ENCODE measurements around the gene NECAB2.

The NECAB2 gene

DNA sequence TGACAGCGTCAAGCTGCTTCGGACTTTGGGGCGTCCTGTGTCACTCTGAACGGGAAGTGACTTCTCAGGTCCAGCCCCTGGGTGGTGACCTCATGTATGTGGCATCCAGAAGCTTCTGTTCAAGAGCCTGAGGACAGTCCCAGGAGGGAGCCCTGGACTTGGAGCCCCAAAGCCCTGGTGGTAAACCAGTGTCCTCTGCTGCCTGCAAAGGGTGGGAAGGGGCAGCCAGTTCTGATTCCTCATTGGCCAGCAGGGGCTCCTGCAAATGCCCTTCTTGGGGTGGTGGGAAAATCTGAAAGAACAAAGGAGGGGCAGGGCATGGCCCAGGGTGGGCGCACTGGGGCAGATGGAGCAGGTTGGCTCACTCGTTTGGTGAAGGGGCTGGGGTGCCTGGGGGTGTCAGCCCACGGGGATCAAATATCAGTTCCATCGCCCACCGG lies 13.4 kb upstream of the NECAB2 start:
- no peak overlapping the region for H3K4me3 ChIP-seq (ENCODE audit: low read depth, low read length)
- peaks cover 13% of the 10 kb centered on the region for H3K4me1 ChIP-seq
- TF ChIP-seq, protein P1, sequence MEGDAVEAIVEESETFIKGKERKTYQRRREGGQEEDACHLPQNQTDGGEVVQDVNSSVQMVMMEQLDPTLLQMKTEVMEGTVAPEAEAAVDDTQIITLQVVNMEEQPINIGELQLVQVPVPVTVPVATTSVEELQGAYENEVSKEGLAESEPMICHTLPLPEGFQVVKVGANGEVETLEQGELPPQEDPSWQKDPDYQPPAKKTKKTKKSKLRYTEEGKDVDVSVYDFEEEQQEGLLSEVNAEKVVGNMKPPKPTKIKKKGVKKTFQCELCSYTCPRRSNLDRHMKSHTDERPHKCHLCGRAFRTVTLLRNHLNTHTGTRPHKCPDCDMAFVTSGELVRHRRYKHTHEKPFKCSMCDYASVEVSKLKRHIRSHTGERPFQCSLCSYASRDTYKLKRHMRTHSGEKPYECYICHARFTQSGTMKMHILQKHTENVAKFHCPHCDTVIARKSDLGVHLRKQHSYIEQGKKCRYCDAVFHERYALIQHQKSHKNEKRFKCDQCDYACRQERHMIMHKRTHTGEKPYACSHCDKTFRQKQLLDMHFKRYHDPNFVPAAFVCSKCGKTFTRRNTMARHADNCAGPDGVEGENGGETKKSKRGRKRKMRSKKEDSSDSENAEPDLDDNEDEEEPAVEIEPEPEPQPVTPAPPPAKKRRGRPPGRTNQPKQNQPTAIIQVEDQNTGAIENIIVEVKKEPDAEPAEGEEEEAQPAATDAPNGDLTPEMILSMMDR (IDR thresholded peaks at IDR 0.05): no peak
- H3K79me2 ChIP-seq: no peaks in the 10 kb centered on the region
- no peak overlapping the region for H3K27ac ChIP-seq
- no peaks in the 10 kb centered on the region for H3K9me3 ChIP-seq (ENCODE audit: control insufficient read depth, low read length)
- peak overlapping the region; percentile 95 for H3K4me2 ChIP-seq (ENCODE audit: low read length)
- no peak overlapping the region for H2AFZ ChIP-seq
- H3K9ac ChIP-seq: no peak overlapping the region
- no peaks in the 10 kb centered on the region for H3K36me3 ChIP-seq (ENCODE audit: control insufficient read depth, insufficient read depth, low read length)
- H3K27me3 ChIP-seq (ENCODE audit: control insufficient read depth, insufficient read depth, low read length): no peaks in the 10 kb centered on the region

DNA sequence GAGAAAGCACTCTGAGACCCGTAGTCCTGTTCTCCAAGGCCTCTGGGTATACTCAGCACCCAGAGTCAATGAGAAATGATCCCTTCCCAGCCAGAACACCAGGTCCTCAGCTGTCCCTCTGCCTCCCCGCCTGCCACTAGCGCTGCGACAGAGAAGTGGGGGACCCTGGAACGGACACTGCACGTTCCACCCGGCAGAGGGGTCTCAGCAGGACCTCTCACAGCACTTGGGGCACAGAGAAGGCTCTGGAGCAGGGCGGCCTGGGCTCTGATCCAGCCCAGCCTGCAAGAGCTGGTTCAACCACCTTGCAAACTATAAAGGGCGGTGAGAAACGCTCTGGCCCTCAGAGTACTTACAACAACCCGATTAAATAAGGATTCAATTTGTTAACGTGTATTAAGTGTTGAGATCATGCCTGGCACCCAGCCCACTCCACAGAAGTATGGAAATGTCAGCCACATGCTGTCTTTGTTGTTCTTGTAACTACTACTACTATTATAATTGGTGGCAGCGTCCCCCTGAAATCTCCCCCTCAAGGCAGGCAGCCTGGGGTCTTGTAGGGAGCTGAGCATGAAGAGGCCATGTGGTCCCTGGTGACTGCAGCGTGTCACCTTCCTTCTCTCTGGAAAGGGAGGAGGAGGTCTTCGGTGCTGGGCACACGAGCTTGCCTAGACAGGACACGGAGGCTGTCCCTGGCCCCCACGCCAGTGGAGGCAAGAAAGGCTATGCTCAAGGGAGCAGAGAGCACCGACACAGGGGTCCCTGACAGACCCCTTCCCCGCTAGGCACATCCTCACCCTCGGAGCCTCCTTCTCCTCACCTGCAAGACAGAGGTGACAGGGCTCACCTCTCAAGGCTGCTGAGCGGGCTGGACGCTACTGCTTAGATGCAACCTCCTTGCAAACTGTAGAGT lies 12.6 kb upstream of the NECAB2 start:
- Histone ChIP-seq H3K9me3 (ENCODE audit: control insufficient read depth, low read length) (no peaks in the 10 kb centered on the region), H3K4me2 (ENCODE audit: low read length) (no peak overlapping the region), H3K36me3 (ENCODE audit: control insufficient read depth, insufficient read depth, low read length) (no peaks in the 10 kb centered on the region), H3K27ac (no peak overlapping the region), H3K4me3 (ENCODE audit: low read depth, low read length) (no peak overlapping the region), H3K79me2 (no peaks in the 10 kb centered on the region), H3K27me3 (ENCODE audit: control insufficient read depth, insufficient read depth, low read length) (no peaks in the 10 kb centered on the region), H3K4me1 (peaks cover 13% of the 10 kb centered on the region), H2AFZ (no peak overlapping the region), H3K9ac (no peak overlapping the region)
- TF ChIP-seq, protein P1 (IDR thresholded peaks at IDR 0.05): no peak

DNA sequence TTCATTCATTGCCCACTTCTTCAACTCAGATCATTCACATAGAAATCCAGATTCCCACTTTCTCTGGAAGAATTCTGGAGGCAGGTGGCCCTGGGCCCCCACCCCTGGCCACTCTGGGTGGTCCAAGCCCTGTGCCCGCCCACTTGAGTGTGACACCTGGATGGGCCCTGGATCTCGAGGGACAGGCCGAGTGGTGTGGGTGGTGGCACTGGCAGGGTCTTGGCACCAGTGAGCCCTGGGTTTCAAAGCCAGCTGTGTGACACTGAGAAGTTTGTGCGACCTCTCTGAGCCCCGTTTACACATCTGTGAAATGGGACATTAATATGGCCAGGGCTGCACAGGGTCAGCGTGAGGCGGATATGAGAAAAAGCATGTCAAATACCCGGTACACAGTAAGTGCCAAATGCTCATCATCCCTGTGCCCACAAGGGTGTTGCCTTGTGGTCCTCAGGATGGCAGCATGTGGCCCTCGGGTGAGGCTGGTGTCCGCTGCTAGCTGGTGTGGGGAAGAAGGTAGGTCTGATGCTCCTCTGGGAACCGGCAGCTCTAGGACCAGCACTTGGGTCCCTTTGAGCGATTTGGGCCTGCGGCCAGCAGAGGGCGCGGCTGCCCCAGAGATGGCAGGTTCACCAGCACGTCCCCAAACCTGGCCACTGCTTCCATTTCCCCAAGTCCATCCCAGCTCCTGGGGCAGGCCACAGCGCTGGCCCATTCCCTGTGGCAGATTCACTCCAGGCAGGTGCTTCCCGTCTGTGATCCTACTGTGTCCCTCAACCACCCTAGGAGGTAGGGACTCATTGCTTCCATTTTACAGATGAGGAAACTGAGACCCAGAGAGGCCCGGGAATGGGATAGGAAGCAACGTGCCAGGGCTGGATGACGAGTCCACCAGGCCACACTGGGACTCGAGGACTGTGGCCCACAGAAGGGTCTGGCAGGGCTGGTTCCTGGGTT lies 11.4 kb upstream of the NECAB2 start:
- no peak overlapping the region for H3K27ac ChIP-seq

DNA sequence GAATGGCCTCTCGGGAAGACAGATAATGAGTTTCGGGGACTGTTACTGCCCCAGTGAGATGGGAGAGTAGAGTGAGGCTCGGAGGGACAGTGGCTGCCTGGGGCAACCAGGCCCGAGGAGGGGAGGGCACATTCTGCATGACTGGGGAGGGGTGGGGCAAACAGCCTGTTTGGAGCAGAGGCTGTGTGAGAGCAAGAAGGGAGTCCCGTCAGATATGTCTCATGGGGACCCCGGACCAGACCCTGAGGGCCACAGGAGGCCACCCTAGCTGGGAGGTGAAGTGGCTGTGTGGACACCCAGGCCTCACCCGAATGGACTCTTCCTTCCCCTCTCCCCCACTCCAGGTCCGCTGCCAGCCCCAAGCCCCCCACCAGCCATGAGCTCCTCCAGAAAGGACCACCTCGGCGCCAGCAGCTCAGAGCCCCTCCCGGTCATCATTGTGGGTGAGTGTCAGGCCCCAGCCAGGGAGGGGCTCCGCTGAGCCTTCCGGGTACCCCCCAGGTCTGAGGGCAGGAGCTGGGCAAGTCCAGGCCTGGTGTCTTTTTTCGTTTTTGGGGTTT lies 10.7 kb upstream of the NECAB2 start:
- Histone ChIP-seq H3K4me3 (ENCODE audit: low read depth, low read length) (no peak overlapping the region), H3K9me3 (ENCODE audit: control insufficient read depth, low read length) (no peaks in the 10 kb centered on the region), H2AFZ (no peak overlapping the region), H3K27ac (no peak overlapping the region), H3K4me1 (peaks cover 12% of the 10 kb centered on the region), H3K4me2 (ENCODE audit: low read length) (no peak overlapping the region), H3K9ac (no peak overlapping the region), H3K79me2 (no peaks in the 10 kb centered on the region), H3K36me3 (ENCODE audit: control insufficient read depth, insufficient read depth, low read length) (no peaks in the 10 kb centered on the region), H3K27me3 (ENCODE audit: control insufficient read depth, insufficient read depth, low read length) (no peaks in the 10 kb centered on the region)
- TF ChIP-seq, protein P1 (IDR thresholded peaks at IDR 0.05): no peak

More for the DNA sequence above, 11.4 kb upstream of the NECAB2 start:
- Histone ChIP-seq H3K27me3 (ENCODE audit: control insufficient read depth, insufficient read depth, low read length) (no peaks in the 10 kb centered on the region), H3K4me1 (peaks cover 13% of the 10 kb centered on the region), H3K4me3 (ENCODE audit: low read depth, low read length) (no peak overlapping the region), H3K9me3 (ENCODE audit: control insufficient read depth, low read length) (no peaks in the 10 kb centered on the region), H3K4me2 (ENCODE audit: low read length) (no peak overlapping the region), H3K9ac (no peak overlapping the region), H3K79me2 (no peaks in the 10 kb centered on the region), H2AFZ (peak overlapping the region; percentile 27), H3K36me3 (ENCODE audit: control insufficient read depth, insufficient read depth, low read length) (no peaks in the 10 kb centered on the region)
- TF ChIP-seq, protein P1 (IDR thresholded peaks at IDR 0.05): peak; percentile 86

Data from parathyroid adenoma (tissue), 2 donors.